Parathyroid adenoma (tissue), 2 donors: ENCODE measurements around the gene ETS1.

Experiments used
- H2AFZ ChIP-seq: fragments of 300-600 bp; sonication (generic); one replicate; pipeline ENCODE4 v1.7.0; 2017; ENCODE audit warnings: antibody characterized with exemption, mild to moderate bottlenecking
- H3K27ac ChIP-seq: fragments of 300-600 bp; sonication (generic); one replicate; pipeline ENCODE4 v1.7.0; 2017
- H3K27me3 ChIP-seq: fragments of 300-600 bp; sonication (generic); one replicate; pipeline ENCODE4 v1.7.0; 2017; ENCODE audit warnings: low read length; ENCODE audit not compliant: control insufficient read depth, insufficient read depth
- H3K36me3 ChIP-seq: fragments of 300-600 bp; sonication (generic); one replicate; pipeline ENCODE4 v1.7.0; 2017; ENCODE audit warnings: low read length; ENCODE audit not compliant: control insufficient read depth, insufficient read depth
- H3K4me1 ChIP-seq: fragments of 300-600 bp; sonication (generic); one replicate; pipeline ENCODE4 v1.7.0; 2017; ENCODE audit warnings: control low read depth
- H3K4me2 ChIP-seq: fragments of 300-600 bp; sonication (generic); one replicate; pipeline ENCODE4 v1.7.0; 2017; ENCODE audit warnings: low read length
- H3K4me3 ChIP-seq: fragments of 300-600 bp; sonication (generic); one replicate; pipeline ENCODE4 v1.7.0; 2017; ENCODE audit warnings: low read depth, low read length
- H3K79me2 ChIP-seq: fragments of 300-600 bp; sonication (generic); one replicate; pipeline ENCODE4 v1.7.0; 2017; ENCODE audit warnings: control low read depth
- H3K9ac ChIP-seq: fragments of 300-600 bp; sonication (generic); one replicate; pipeline ENCODE4 v1.7.0; 2017; ENCODE audit warnings: mild to moderate bottlenecking
- H3K9me3 ChIP-seq: fragments of 300-600 bp; sonication (generic); one replicate; pipeline ENCODE4 v1.7.0; 2017; ENCODE audit warnings: low read length; ENCODE audit not compliant: control insufficient read depth
- TF ChIP-seq, protein P1 (sequence below): fragments of 300-600 bp; sonication (generic); IDR thresholded peaks from one replicate; pipeline ENCODE4 v1.7.0; 2017; ENCODE audit warnings: antibody characterized with exemption, mild to moderate bottlenecking
- donor health status: primary hyperparathyroidism.

ETS1 gene

DNA sequence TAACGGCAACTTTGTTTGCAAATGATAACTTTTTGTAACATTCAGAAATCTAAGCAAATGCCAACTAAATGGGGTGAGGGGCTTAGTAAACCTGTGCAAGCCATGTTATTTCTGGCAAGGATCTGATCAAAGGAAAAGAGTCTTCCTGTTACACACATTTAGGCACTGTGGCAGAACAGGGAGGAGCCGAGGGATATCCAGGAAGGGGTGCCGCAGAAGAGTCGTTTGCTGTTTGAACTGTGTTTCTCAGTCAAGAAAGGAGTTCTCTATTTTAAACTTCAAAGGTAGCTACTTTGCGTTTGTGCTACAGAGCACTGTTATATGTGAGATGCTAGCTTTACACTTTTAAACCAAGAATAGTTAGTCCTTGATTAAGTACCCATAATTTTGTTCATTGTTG lies 175.5 kb downstream of the ETS1 start:
- Histone ChIP-seq H3K4me2 (no peak overlapping the region), H3K36me3 (no peaks in the 10 kb centered on the region), H2AFZ (no peak overlapping the region), H3K4me1 (peaks cover 3% of the 10 kb centered on the region), H3K4me3 (no peak overlapping the region), H3K9me3 (no peaks in the 10 kb centered on the region), H3K9ac (no peak overlapping the region), H3K79me2 (no peaks in the 10 kb centered on the region), H3K27me3 (no peaks in the 10 kb centered on the region), H3K27ac (peak overlapping the region; percentile 33)
- TF ChIP-seq, protein P1, sequence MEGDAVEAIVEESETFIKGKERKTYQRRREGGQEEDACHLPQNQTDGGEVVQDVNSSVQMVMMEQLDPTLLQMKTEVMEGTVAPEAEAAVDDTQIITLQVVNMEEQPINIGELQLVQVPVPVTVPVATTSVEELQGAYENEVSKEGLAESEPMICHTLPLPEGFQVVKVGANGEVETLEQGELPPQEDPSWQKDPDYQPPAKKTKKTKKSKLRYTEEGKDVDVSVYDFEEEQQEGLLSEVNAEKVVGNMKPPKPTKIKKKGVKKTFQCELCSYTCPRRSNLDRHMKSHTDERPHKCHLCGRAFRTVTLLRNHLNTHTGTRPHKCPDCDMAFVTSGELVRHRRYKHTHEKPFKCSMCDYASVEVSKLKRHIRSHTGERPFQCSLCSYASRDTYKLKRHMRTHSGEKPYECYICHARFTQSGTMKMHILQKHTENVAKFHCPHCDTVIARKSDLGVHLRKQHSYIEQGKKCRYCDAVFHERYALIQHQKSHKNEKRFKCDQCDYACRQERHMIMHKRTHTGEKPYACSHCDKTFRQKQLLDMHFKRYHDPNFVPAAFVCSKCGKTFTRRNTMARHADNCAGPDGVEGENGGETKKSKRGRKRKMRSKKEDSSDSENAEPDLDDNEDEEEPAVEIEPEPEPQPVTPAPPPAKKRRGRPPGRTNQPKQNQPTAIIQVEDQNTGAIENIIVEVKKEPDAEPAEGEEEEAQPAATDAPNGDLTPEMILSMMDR = no peak

DNA sequence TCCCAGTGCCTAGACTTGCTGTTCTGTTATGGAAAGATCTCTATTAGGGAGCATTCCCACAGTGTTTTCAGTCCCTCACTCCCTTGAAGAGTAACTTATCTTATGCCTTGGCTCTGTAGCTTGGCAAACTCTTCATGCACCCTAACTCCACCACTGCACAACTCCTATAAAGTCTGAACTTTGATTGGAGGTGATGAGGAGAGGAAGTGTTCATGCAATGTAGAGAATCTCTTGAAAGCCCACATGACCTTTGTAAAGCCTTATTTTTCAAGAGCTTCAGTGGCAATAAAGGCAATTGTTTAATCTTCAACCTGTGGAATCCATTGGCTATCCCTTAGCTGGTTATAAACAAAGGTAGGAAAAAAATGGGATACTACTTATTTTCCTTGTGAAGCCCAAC lies 176.2 kb downstream of the ETS1 start:
- H3K4me3 ChIP-seq = no peak overlapping the region
- H3K4me2 ChIP-seq = no peak overlapping the region
- no peak overlapping the region for H2AFZ ChIP-seq
- no peak overlapping the region for H3K9ac ChIP-seq
- TF ChIP-seq, protein P1 = no peak
- no peaks in the 10 kb centered on the region for H3K79me2 ChIP-seq
- no peaks in the 10 kb centered on the region for H3K36me3 ChIP-seq
- H3K27me3 ChIP-seq = no peaks in the 10 kb centered on the region
- peak overlapping the region; percentile 33 for H3K27ac ChIP-seq
- H3K4me1 ChIP-seq = peaks cover 6% of the 10 kb centered on the region
- no peaks in the 10 kb centered on the region for H3K9me3 ChIP-seq

DNA sequence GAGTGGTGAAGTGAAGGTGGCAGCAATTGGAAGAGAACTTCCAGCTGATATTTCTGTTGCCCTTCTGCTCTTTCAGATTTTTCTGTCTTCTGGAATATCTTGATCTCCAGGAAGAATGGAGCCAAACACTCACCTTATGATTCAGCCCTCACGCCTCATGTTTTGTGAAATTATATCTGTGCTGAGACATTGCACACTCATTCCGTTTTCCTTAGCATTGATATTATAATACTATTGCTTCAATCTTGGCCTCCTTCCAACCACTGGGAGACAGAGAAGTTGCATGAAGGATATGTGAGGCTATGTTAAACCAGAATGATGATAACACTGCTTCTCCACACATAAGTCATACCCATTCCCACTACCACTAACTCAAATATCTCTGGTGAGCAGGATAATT lies 177.9 kb downstream of the ETS1 start:
- Histone ChIP-seq H3K4me1 (peaks cover 12% of the 10 kb centered on the region), H2AFZ (no peak overlapping the region), H3K27me3 (no peaks in the 10 kb centered on the region), H3K79me2 (no peaks in the 10 kb centered on the region), H3K4me3 (no peak overlapping the region), H3K9ac (no peak overlapping the region), H3K9me3 (no peaks in the 10 kb centered on the region), H3K4me2 (no peak overlapping the region), H3K27ac (no peak overlapping the region), H3K36me3 (no peaks in the 10 kb centered on the region)
- TF ChIP-seq, protein P1 = no peak
